AG04450 (cell line): ENCODE data around the gene NDRG4. TPM values are rescaled to one million over a fixed set of nuclear protein-coding genes. Genes with fewer than 3 reads are reported as not detected.

Source experiments
- CTCF ChIA-PET: fragments of 300-600, 350-600 bp; formaldehyde crosslinking; extraction: SDS; loops from one replicate; lab custom pipeline; 2022; ENCODE audit warnings: antibody characterized with exemption, inconsistent platforms; lab: Charles Lee
- POLR2A ChIA-PET: fragments of 350-600 bp; formaldehyde crosslinking; extraction: SDS; loops from one replicate; lab custom pipeline; 2021; ENCODE audit warnings: antibody characterized with exemption, inconsistent platforms; lab: Yijun Ruan, JAX
- DNase-seq: peaks from one replicate; pipeline ENCODE4 v3.0.0-alpha.2; 2011; ENCODE audit warnings: low read depth, low spot score
- H3K27ac ChIP-seq: one replicate; pipeline ENCODE4 v1.5.1; 2012; ENCODE audit warnings: low read depth, low read length, control low read depth
- H3K27me3 ChIP-seq: one replicate; pipeline ENCODE4 v1.6.0; 2012; ENCODE audit warnings: low read length; ENCODE audit not compliant: control insufficient read depth, insufficient read depth
- H3K4me3 ChIP-seq: 2 replicates; pipeline ENCODE4 v1.5.1; 2011; ENCODE audit warnings: mild to moderate bottlenecking, low read depth, low read length, control low read depth
- H3K9me3 ChIP-seq: 2 replicates; pipeline ENCODE4 v1.5.1; 2012; ENCODE audit warnings: low read length; ENCODE audit not compliant: control insufficient read depth, insufficient read depth
- CTCF ChIP-seq: IDR thresholded peaks from 2 replicates; pipeline ENCODE4 v1.5.1; 2011; ENCODE audit warnings: low read depth, low read length, control low read depth, inconsistent platforms
- polyA minus RNA-seq: library from RNA; depleted of rRNA, polyadenylated mRNA; stranded (reverse); fragments of >200 nt; gene quantifications from 2 replicates; pipeline ENCODE4 v1.2.3, GENCODE V29; 2011; rRNA and poly(A)+ RNA removed
- polyA plus RNA-seq: library from polyadenylated mRNA; depleted of rRNA; stranded (reverse); fragments of >200 nt; gene quantifications from 2 replicates; pipeline ENCODE4 v1.2.3, GENCODE V29; 2011; rRNA removed

Gene NDRG4
- polyA plus RNA-seq = 24.3 and 29.0 TPM in 2 replicates
- 36.1 and 61.6 TPM in 2 replicates for polyA minus RNA-seq

GRCh38 chr16:58499615-58500351, at the start of gene NDRG4:
Gene NDRG4 (plus strand): TSS chr16:58500143. CDS start chr16:58500249, 106 bp downstream.
- Histone ChIP-seq H3K9me3 (no peaks in the 10 kb centered on the region; the same call in 1 of the 2 replicates), H3K4me3 (peak within 1 kb of the TSS; percentile 72), H3K27ac (peak within 1 kb of the TSS; percentile 31), H3K27me3 (no peaks in the 10 kb centered on the region)
- ChIA-PET POLR2A (interaction anchor here (0.6 to 1.2 kb wide), 6 partner anchors 9 to 247 kb away, joined by 3 to 4 read pairs (median 3); partner anchors contain the start of gene SETD6), CTCF (interaction anchor here (0.6 to 1.5 kb wide), 3 partner anchors 12 to 1432 kb away, joined by 4 to 7 read pairs (median 6); no protein-coding TSS in a partner anchor)
- TF ChIP-seq CTCF = no peak
- peak; percentile 84 for DNase-seq

GRCh38 chr16:58450590-58450989, 49.4 kb upstream of the NDRG4 start:
- CTCF ChIA-PET = no interaction called here
- POLR2A ChIA-PET = no interaction called here
- H3K9me3 ChIP-seq = no peaks in the 10 kb centered on the region
- no peak for TF ChIP-seq CTCF
- no peak overlapping the region for H3K27ac ChIP-seq
- H3K4me3 ChIP-seq = no peak overlapping the region
- H3K27me3 ChIP-seq = peaks cover 2% of the 10 kb centered on the region
- no peak for DNase-seq

- ChIA-PET POLR2A (no interaction called here), CTCF (no interaction called here)
- no peak for DNase-seq
- H3K4me3 ChIP-seq = no peak overlapping the region
- TF ChIP-seq CTCF = no peak
- H3K9me3 ChIP-seq = no peaks in the 10 kb centered on the region
- peaks cover 2% of the 10 kb centered on the region for H3K27me3 ChIP-seq
- H3K27ac ChIP-seq = no peak overlapping the region
Observed at GRCh38 chr16:58451265-58451689, 48.7 kb upstream of the NDRG4 start.

- TF ChIP-seq CTCF = no peak
- Histone ChIP-seq H3K4me3 (no peak overlapping the region), H3K27me3 (peaks cover 4% of the 10 kb centered on the region), H3K27ac (no peak overlapping the region), H3K9me3 (no peaks in the 10 kb centered on the region)
- no peak for DNase-seq
- POLR2A ChIA-PET = no interaction called here
- CTCF ChIA-PET = interaction anchor here (1.1 kb wide), 1 partner anchor 304 kb away, joined by 4 read pairs; no protein-coding TSS in a partner anchor
Observed at GRCh38 chr16:58451945-58452401, 48.0 kb upstream of the NDRG4 start.

- no peak for DNase-seq
- POLR2A ChIA-PET = no interaction called here
- no peak for TF ChIP-seq CTCF
- Histone ChIP-seq H3K4me3 (no peak overlapping the region), H3K27me3 (peaks cover 5% of the 10 kb centered on the region), H3K27ac (no peak overlapping the region), H3K9me3 (no peaks in the 10 kb centered on the region)
- CTCF ChIA-PET = interaction anchor here (1.1 kb wide), 1 partner anchor 303 kb away, joined by 4 read pairs; no protein-coding TSS in a partner anchor
Observed at GRCh38 chr16:58452640-58453039, 47.3 kb upstream of the NDRG4 start.
